ENCODE data around the gene MRPL34.

The MRPL34 gene

DNA sequence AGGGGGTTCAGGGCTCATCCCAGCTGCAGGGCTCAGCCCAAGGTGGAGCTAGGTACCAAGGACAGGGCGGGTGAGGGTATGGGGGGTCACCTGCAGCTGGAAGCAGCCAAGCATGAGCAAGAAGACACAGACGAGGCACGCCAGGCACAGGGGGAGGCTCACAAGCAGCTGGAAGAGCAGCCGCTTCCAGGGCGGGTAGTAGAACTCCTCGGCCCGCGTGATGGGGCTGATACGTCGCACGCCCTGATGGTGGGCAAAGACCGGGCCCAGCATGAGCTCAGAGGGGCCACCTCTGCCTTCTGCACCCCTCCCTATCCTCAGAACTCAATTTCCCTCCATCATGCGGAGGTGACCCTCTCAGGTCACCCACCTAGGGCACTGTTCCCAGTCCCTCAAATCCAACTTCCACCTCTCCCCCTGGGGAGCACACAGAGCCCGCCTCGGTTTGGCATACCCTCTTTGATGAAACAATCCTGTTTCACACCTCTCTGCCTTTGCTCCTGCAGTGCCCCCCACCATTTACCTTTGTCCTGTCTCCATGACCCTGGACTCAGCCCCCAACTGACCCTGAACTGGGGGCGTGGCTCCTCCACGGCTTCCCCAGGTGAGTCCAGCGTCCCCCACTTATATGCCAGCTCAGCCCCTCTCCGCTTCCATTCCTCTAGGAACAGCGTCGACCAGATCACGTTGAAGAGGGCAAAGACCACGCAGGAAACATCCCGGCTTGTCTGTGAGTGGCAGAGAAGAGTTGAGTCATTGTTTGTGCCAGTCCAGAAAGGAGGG, 24.8 kb downstream of the MRPL34 start:
- Histone ChIP-seq H3K9me3 (ENCODE audit: control insufficient read depth, insufficient read depth, low read length) (no peaks in the 10 kb centered on the region), H3K4me3 (ENCODE audit: low read depth, low read length) (no peak overlapping the region), H3K9ac (ENCODE audit: low read depth, low read length) (no peak overlapping the region), H3K4me1 (ENCODE audit: control insufficient read depth, insufficient read depth, low read length) (0 out of 2 replicates have a peak, but pooled peaks cover 3% of the 10 kb centered on the region), H3K27ac (ENCODE audit: low read depth, low read length) (no peak overlapping the region), H3K36me3 (ENCODE audit: control insufficient read depth, insufficient read depth, low read length) (peaks cover 10% of the 10 kb centered on the region), H3K27me3 (ENCODE audit: control insufficient read depth, insufficient read depth, low read length) (no peaks in the 10 kb centered on the region; the same call in 1 of the 2 replicates)

DNA sequence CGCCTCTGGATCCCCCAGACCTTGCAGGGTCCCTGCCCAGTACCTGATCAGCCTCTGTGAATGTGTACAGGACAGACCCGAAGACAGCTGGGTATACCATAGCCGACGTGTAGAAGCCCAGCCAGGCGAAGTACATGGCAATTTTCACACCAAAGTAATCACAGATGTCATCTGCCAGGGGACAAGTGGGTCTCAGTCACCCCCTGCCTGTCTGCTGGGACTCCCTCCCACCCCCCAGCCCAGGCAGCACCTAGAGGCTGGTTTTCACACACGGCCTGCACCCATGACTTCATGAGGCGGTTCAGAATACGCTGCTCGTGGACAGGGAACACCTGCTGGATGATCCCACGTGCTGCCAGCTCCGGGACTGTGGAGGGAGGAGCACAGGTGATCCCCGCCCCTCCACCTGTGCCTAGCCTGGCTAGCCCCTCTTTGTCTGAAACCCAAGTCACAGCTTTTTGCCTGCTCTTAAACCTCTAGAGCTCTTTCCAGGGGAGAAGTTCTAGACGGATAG, 25.4 kb downstream of the MRPL34 start:
- no peaks in the 10 kb centered on the region; the same call in 1 of the 2 replicates for H3K27me3 ChIP-seq (ENCODE audit: control insufficient read depth, insufficient read depth, low read length)
- no peak overlapping the region for H3K27ac ChIP-seq (ENCODE audit: low read depth, low read length)
- H3K4me3 ChIP-seq (ENCODE audit: low read depth, low read length) = no peak overlapping the region
- H3K36me3 ChIP-seq (ENCODE audit: control insufficient read depth, insufficient read depth, low read length) = peaks cover 8% of the 10 kb centered on the region
- no peak overlapping the region for H3K9ac ChIP-seq (ENCODE audit: low read depth, low read length)
- H3K4me1 ChIP-seq (ENCODE audit: control insufficient read depth, insufficient read depth, low read length) = 0 out of 2 replicates have a peak, but pooled peaks cover 3% of the 10 kb centered on the region
- no peaks in the 10 kb centered on the region for H3K9me3 ChIP-seq (ENCODE audit: control insufficient read depth, insufficient read depth, low read length)

DNA sequence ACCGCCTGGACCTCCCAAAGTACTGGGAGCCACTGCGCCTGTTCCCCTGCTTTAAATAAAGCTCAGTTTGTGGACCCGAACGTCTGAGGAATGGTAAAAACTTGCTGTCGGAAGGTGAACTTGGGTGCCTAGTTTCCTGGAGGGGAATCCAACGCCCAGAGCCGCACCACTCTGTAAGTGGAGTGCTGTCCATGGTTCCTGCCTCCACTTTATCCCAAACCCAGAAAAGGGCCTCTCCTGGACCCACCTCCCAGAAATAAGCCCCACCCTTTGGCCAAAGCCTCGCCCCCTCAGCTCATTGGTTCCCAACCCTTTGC, 26.6 kb downstream of the MRPL34 start:
- Histone ChIP-seq H3K9ac (ENCODE audit: low read depth, low read length) (no peak overlapping the region), H3K27me3 (ENCODE audit: control insufficient read depth, insufficient read depth, low read length) (no peaks in the 10 kb centered on the region; the same call in 1 of the 2 replicates), H3K4me1 (ENCODE audit: control insufficient read depth, insufficient read depth, low read length) (0 out of 2 replicates have a peak, but pooled peaks cover 3% of the 10 kb centered on the region), H3K4me3 (ENCODE audit: low read depth, low read length) (no peak overlapping the region), H3K9me3 (ENCODE audit: control insufficient read depth, insufficient read depth, low read length) (no peaks in the 10 kb centered on the region), H3K36me3 (ENCODE audit: control insufficient read depth, insufficient read depth, low read length) (no peaks in the 10 kb centered on the region), H3K27ac (ENCODE audit: low read depth, low read length) (no peak overlapping the region)

DNA sequence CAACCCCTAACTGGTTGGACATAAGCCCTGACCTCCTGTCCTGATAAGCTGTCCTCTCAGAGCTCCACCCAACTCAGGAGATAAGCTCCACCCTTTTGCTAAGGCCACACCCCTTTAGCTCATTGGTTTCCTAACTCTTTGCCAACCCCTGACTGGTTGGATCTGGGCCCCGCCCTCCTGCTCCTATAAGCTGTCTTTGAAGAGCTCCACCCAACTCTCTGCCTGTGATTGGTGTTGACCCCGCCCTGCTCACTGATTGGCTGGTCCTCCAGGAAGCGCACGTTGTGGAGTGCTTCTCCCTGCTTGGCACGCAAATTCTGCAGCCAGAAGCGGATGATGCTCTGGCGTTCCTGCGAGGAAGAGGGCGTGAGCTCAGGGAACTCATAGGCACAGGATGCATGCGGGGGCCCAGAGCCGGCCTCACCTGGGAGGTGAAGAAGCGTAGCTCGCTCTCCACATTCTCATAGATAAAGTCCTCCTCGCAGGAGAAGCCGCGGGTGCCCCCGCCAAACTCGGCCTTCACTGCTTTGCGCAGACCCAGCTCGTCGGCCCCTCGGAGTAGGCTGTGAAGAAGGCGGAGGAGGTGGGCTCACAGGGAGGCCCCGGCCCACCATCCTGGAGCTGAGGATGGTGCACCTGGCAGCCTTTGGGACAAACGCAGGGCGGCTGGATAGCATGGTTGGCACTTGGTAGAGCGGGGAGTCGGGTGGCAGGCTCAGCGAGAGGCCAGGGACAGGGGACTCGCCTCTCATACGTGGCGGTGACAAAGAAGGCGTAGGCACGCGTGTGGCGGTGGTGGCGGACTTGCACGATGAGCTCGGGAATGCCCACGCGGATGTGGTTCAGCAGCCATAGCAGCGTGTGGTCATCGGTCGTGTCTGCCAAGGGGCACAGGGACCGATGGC, 27.3 kb downstream of the MRPL34 start:
- Histone ChIP-seq H3K4me3 (ENCODE audit: low read depth, low read length) (no peak overlapping the region; the same call in 1 of the 2 replicates), H3K9ac (ENCODE audit: low read depth, low read length) (no peak overlapping the region)

DNA sequence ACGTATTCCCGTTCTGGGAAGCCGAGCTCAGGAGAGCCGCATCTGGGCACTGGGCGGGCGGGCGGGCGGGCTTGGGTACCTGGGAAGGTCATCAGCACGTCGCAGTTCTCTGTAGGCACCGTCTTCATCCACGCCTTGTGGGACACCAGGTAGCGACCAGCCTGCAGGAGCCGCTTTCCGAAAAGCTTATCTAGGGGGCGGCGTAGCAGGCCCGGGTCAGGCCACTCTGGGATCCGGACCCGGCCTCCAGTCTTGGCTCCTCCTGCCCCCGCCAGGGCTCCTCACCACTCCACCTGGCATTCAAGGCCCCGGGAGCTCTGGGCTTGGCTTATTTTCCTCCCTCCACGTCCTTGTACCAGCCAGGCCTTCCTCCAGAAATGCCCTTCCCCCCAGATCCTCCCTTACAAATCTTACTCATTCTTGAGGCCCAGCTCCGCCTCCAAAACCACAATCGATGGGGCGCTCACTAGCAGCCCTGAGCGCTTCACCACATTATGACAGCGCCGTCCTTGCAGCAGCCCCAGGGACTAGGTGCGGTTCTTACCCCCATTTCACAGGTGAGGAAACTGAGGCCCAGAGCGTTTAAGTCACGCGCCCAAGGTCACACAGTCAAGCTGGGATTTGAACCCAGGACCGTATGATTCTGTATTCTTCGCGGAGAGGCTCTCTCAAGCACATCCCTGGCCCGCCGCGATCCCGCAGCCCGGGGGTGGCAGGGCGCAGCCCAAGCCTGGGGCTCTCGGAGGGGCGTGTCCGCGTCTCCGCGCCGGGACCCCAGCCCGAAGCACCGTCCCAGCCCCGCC, 28.1 kb downstream of the MRPL34 start:
- Histone ChIP-seq H3K9me3 (ENCODE audit: control insufficient read depth, insufficient read depth, low read length) (no peaks in the 10 kb centered on the region), H3K36me3 (ENCODE audit: control insufficient read depth, insufficient read depth, low read length) (peaks cover 2% of the 10 kb centered on the region; the same call in 1 of the 2 replicates), H3K4me1 (ENCODE audit: control insufficient read depth, insufficient read depth, low read length) (peaks cover 10% of the 10 kb centered on the region; the same call in 1 of the 2 replicates), H3K9ac (ENCODE audit: low read depth, low read length) (peak overlapping the region; percentile 78; the same call in 1 of the 2 replicates), H3K27ac (ENCODE audit: low read depth, low read length) (peak overlapping the region; percentile 71), H3K4me3 (ENCODE audit: low read depth, low read length) (peak overlapping the region; percentile 88), H3K27me3 (ENCODE audit: control insufficient read depth, insufficient read depth, low read length) (no peaks in the 10 kb centered on the region; the same call in 1 of the 2 replicates)

More for the DNA sequence above, 27.3 kb downstream of the MRPL34 start:
- no peaks in the 10 kb centered on the region; the same call in 1 of the 2 replicates for H3K27me3 ChIP-seq (ENCODE audit: control insufficient read depth, insufficient read depth, low read length)
- H3K27ac ChIP-seq (ENCODE audit: low read depth, low read length) = no peak overlapping the region
- H3K4me1 ChIP-seq (ENCODE audit: control insufficient read depth, insufficient read depth, low read length) = 0 out of 2 replicates have a peak, but pooled peaks cover 3% of the 10 kb centered on the region
- no peaks in the 10 kb centered on the region for H3K36me3 ChIP-seq (ENCODE audit: control insufficient read depth, insufficient read depth, low read length)
- no peaks in the 10 kb centered on the region for H3K9me3 ChIP-seq (ENCODE audit: control insufficient read depth, insufficient read depth, low read length)

DNA sequence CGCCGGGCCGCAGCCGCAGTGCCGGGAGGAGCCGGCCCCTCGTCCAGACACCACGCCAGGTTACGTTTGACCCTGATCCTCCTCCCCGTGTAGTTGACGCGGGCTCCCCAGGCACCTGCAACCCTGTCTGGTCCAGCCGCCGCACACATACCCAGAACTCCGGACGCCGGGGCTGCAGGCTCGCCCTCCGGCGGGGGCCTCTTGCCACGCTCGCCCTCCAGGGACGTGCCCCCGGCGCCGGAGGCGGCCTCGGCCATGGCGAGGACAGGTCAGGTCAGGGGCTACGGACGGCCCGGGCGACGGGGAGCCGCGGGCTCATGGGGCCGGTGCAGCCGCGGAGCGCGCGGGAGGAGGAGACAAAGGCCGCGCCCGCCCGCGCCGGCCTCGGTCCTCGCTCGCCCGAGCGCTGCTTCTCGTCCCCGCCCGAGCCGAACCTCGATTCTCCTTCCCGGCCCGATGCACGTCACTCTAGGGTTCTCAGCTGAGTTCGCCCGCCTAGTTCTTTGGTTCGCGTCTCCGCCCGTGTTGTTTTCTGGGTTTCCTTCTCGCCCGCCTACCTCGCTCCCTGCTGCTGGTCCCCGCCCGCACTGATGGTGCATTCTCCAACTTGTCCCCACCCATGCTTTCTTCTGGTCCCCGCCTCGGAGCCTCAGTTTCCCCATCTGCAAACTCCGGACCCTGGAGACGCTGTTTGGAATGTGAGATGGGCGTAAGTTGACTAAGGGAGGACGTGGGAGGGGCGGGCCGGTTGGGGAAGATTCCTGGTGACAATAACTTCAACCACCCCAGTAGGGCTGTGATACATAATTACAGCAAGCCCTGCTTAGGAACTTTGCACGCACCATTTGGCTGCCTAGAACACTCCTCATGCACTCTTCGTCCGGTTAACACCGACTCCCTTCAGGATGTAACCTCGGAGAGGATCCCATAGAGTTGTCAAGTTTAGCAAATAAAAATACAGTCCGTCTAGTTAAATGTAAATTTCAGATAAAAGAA, 29.0 kb downstream of the MRPL34 start, which contains the start of gene ANO8:
Gene ANO8 (minus strand): TSS at position 442 of the 996 bp plus-strand sequence. CDS start 185 bp downstream, at position 257.
- Histone ChIP-seq H3K27ac (ENCODE audit: low read depth, low read length) (peak within 1 kb of the TSS; percentile 71), H3K9ac (ENCODE audit: low read depth, low read length) (peak within 1 kb of the TSS; percentile 78), H3K4me3 (ENCODE audit: low read depth, low read length) (peak within 1 kb of the TSS; percentile 88), H3K9me3 (ENCODE audit: control insufficient read depth, insufficient read depth, low read length) (no peaks in the 10 kb centered on the region), H3K27me3 (ENCODE audit: control insufficient read depth, insufficient read depth, low read length) (no peaks in the 10 kb centered on the region), H3K36me3 (ENCODE audit: control insufficient read depth, insufficient read depth, low read length) (peaks cover 4% of the 10 kb centered on the region; the same call in 1 of the 2 replicates), H3K4me1 (ENCODE audit: control insufficient read depth, insufficient read depth, low read length) (peaks cover 9% of the 10 kb centered on the region; the same call in 1 of the 2 replicates)

DNA sequence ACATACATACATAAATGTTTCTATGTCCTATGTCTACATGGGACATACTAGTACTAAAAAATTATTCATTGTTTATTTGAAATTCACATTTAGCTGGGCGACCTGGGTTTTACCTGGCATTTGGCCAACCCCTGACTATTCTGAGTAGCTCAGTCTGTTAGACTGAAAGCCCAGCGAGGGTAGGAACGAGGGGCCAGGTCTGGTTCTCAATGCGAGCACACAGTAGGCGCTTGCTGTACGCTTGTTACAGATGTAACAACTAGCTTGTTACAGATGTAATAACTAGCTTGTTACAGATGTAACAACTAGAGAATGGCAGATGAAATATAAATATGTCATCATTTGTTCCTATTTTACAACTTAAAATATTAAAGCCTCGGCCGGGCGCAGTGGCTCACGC, 29.9 kb downstream of the MRPL34 start:
- Histone ChIP-seq H3K27me3 (ENCODE audit: control insufficient read depth, insufficient read depth, low read length) (no peaks in the 10 kb centered on the region), H3K27ac (ENCODE audit: low read depth, low read length) (no peak overlapping the region), H3K9ac (ENCODE audit: low read depth, low read length) (no peak overlapping the region), H3K4me3 (ENCODE audit: low read depth, low read length) (no peak overlapping the region), H3K4me1 (ENCODE audit: control insufficient read depth, insufficient read depth, low read length) (peaks cover 9% of the 10 kb centered on the region; the same call in 1 of the 2 replicates), H3K9me3 (ENCODE audit: control insufficient read depth, insufficient read depth, low read length) (no peaks in the 10 kb centered on the region), H3K36me3 (ENCODE audit: control insufficient read depth, insufficient read depth, low read length) (peaks cover 4% of the 10 kb centered on the region; the same call in 1 of the 2 replicates)

DNA sequence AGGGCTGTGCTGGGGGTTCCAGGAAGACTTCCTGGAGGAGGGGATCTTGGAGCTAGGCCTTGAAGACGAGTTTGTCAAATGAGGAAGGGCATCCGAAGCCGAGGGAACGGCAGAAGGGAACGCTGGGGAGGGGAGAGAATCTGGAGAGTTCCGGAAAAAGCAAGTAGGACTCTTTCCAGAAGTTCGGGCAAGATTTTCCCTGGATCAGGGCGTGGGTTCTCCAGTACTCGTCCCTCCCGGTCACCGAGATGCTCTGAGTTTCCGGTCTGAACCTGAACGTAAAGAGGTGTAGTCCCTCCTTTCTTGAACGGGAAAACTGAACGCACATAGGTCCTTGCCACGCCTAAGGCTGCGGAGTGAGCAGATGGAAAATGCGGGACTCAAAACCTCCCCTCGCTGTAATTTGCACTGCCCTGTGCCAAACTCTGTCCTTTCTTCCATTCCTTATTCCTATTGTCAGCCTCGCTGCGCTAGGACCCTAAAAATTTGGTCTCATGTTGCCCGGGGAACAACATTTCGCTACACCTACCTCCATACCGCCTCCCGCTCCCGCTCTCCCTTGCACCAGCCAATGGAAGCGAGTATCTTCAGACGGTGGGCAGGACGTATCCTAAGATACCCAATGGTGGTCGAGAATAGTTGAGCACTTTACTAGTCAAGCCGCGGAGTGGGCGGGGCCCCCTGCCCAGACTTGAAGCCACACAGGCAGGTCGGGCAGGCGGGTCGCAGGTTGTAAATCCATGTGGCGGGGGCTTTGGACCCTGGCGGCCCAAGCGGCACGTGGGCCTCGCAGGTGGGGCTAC, 31.4 kb downstream of the MRPL34 start, which contains the start of gene GTPBP3:
Gene GTPBP3 (plus strand): TSS at position 682 of the 803 bp plus-strand sequence. CDS start 59 bp downstream, at position 741.
- Histone ChIP-seq H3K9ac (ENCODE audit: low read depth, low read length) (peak within 1 kb of the TSS; percentile 81), H3K27me3 (ENCODE audit: control insufficient read depth, insufficient read depth, low read length) (no peaks in the 10 kb centered on the region), H3K36me3 (ENCODE audit: control insufficient read depth, insufficient read depth, low read length) (peaks cover 11% of the 10 kb centered on the region), H3K4me1 (ENCODE audit: control insufficient read depth, insufficient read depth, low read length) (peaks cover 9% of the 10 kb centered on the region; the same call in 1 of the 2 replicates), H3K9me3 (ENCODE audit: control insufficient read depth, insufficient read depth, low read length) (no peaks in the 10 kb centered on the region), H3K4me3 (ENCODE audit: low read depth, low read length) (peak within 1 kb of the TSS; percentile 93), H3K27ac (ENCODE audit: low read depth, low read length) (peak within 1 kb of the TSS; percentile 90)
